Left ventricle myocardium inferior (tissue), 1 donor: Measurements from ENCODE around the gene PIGQ. TPM values are rescaled to one million over a fixed set of nuclear protein-coding genes. Genes with fewer than 3 reads are reported as not detected.

Source experiments
- DNase-seq: peaks from one replicate; pipeline ENCODE4 v3.0.0-alpha.2; 2020
- H3K27ac ChIP-seq: fragments of 200-600 bp; replicated peaks from 2 replicates; pipeline ENCODE4 v1.8.0; 2021
- H3K27me3 ChIP-seq: fragments of 200-600 bp; 2 replicates; pipeline ENCODE4 v1.8.0; 2021; ENCODE audit warnings: low read depth
- H3K36me3 ChIP-seq: fragments of 200-600 bp; 2 replicates; pipeline ENCODE4 v1.8.0; 2021
- H3K4me1 ChIP-seq: fragments of 200-600 bp; 2 replicates; pipeline ENCODE4 v1.8.0; 2021
- H3K4me3 ChIP-seq: fragments of 200-600 bp; 2 replicates; pipeline ENCODE4 v1.8.0; 2021; ENCODE audit warnings: mild to moderate bottlenecking, moderate library complexity
- H3K9me3 ChIP-seq: fragments of 200-600 bp; replicated peaks from 2 replicates; pipeline ENCODE4 v1.8.0; 2021
- intact Hi-C: fragments of 100-400 bp; cut with micrococcal nuclease; formaldehyde crosslinking; loops from one replicate; pipeline ENCODE4 v1.11.0; 2022
- total RNA-seq: library from RNA; stranded (reverse); fragmentation: NEBNext Ultra II Directional; extraction: Animal tissue kit (Norgen Biotek cat#: 25700); gene quantifications from one replicate; pipeline ENCODE4 v1.2.1, GENCODE V29; 2021
- TF ChIP-seq, protein P1 (sequence below): fragments of 200-600 bp; IDR thresholded peaks from 2 replicates; pipeline ENCODE4 v1.8.0; 2021; ENCODE audit warnings: antibody characterized with exemption, mild to moderate bottlenecking, borderline replicate concordance
- donor health status: DM: no; HTN: yes; CAD: no; lungs with severe emphysema.

The PIGQ gene
- total RNA-seq, 1 donor from 2014 or later, result 21.4 TPM

DNA sequence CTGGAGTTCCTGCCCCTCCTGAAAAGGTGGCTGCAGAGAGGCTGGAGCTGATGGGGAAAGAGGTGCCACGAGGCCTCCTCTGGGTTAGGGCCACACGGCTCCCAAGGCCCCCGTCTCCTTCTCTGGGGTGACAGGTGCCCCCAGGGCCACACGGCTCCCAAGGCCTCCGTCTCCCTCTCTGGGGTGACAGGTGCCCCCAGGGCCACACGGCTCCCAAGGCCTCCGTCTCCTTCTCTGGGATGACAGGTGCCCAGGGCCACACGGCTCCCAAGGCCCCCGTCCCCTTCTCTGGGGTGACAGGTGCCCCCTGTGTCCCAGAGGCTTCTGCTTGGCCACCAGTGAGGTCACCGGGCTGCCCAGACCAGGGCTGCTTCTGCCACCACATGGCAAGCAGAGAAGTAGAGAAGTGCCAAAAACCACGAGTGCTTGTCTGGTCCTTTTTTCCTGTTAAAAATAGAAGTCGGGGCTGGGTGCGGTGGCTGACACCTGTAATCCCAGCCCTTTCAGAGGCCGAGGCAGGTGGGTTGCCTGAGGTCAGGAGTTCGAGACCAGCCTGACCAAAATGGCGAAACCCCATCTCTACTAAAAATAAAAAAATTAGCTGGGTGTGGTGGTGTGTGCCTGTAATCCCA lies 38.2 kb upstream of the PIGQ start:
- H3K4me1 ChIP-seq, result peaks cover 70% of the 10 kb centered on the region
- no peaks in the 10 kb centered on the region for H3K27me3 ChIP-seq
- H3K4me3 ChIP-seq, result no peak overlapping the region
- TF ChIP-seq, protein P1, sequence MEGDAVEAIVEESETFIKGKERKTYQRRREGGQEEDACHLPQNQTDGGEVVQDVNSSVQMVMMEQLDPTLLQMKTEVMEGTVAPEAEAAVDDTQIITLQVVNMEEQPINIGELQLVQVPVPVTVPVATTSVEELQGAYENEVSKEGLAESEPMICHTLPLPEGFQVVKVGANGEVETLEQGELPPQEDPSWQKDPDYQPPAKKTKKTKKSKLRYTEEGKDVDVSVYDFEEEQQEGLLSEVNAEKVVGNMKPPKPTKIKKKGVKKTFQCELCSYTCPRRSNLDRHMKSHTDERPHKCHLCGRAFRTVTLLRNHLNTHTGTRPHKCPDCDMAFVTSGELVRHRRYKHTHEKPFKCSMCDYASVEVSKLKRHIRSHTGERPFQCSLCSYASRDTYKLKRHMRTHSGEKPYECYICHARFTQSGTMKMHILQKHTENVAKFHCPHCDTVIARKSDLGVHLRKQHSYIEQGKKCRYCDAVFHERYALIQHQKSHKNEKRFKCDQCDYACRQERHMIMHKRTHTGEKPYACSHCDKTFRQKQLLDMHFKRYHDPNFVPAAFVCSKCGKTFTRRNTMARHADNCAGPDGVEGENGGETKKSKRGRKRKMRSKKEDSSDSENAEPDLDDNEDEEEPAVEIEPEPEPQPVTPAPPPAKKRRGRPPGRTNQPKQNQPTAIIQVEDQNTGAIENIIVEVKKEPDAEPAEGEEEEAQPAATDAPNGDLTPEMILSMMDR, result no peak
- DNase-seq, result no peak
- no peaks in the 10 kb centered on the region for H3K9me3 ChIP-seq
- no peak overlapping the region for H3K27ac ChIP-seq
- intact Hi-C loops, result no loop called here
- H3K36me3 ChIP-seq, result no peaks in the 10 kb centered on the region

DNA sequence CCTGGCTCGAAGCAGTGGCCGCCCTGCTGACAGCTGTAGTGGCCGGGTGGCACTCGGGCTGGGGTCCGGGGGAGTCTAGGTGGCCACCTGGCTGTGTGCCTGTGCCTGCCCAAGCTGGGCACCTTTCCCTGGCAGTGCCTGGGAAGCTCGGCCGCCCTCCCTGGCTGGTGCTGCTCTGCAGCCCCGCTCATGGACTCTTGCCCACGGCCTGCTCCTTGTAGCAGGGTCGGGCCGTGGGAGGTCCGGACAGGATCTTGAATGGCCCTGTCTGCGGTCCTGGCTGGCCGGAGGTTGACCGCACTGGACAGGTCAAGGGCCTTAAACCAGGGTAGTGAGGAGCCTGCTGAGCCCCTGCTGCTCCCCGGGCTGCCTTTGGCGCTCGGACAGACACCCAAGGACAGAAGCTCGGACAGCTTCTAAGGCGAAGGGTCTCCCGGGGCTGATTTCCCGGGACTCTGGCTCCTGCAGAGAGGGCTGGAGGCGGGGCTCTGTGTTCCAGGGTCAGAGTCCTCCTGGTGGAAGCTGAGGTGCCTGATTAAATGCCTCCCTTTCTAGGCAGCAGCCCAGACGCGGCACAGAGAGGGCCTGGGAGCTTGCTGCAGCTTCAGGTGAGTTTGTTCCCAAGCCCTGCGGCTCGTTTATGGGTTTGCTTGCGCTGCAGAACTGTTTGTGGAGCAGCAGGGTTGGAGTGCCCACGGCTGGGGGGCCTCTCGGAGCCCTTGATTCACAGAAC lies 36.2 kb upstream of the PIGQ start:
- no peak for DNase-seq
- H3K27ac ChIP-seq, result no peak overlapping the region
- no peak overlapping the region for H3K4me3 ChIP-seq
- H3K4me1 ChIP-seq, result peaks cover 59% of the 10 kb centered on the region
- H3K36me3 ChIP-seq, result peaks cover 6% of the 10 kb centered on the region
- intact Hi-C loops, result no loop called here
- TF ChIP-seq, protein P1, result no peak
- no peaks in the 10 kb centered on the region for H3K9me3 ChIP-seq
- no peaks in the 10 kb centered on the region for H3K27me3 ChIP-seq

DNA sequence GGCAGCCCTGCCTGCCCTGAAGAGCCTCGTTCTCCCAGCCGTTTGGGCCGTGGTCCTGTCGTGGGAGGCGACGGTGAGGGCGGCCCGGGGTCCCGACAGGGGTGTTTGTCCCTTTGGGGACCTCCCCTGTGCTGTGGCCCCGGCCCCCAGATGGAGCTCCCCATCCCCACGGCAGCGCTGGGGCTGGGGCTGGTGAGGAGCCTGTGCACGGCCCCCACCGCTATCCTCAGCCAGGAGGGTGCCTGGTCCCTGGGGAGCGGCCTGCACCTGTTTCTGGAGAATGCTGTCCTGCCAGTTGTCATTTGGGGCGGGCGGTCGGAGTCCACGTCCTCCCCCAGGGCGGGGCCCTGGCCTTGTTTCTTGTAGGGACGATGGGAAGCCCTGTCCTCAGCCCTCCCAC lies 35.6 kb upstream of the PIGQ start:
- H3K27ac ChIP-seq, result no peak overlapping the region

DNA sequence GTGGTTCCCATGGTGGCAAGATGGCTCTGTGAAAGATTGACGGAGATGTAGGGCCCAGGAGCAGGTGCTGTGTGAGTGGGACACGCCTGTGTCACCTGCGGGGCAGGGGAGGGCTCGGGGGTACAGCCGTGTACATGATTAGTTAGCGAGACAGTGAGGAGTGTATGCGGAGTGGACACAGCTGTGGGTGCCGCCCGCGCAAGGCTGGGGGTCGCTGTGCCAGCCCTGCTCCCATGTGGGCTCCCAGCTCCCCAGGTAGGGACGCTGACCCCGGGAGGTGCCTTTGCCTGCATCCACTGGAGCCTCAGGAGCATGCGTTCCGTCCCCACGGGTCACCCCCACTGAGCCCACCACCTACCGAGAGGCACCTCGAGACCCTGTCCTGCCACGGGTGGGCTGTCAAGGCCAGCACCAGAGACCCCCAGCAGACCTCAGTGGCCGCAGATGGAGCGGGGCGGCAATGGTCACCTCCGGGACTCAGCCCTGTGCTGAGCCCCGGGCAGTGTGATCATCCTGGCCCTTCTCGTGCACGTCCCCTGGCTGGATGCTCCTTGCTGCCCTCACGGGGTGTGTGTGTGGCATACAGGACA lies 34.8 kb upstream of the PIGQ start:
- no peaks in the 10 kb centered on the region for H3K27me3 ChIP-seq
- no peaks in the 10 kb centered on the region for H3K9me3 ChIP-seq
- H3K4me3 ChIP-seq, result no peak overlapping the region
- intact Hi-C loops, result no loop called here
- H3K4me1 ChIP-seq, result peaks cover 45% of the 10 kb centered on the region
- TF ChIP-seq, protein P1, result no peak
- DNase-seq, result no peak
- H3K36me3 ChIP-seq, result peaks cover 12% of the 10 kb centered on the region
- no peak overlapping the region for H3K27ac ChIP-seq

More for the DNA sequence above, 35.6 kb upstream of the PIGQ start:
- Histone ChIP-seq H3K4me3 (no peak overlapping the region), H3K27me3 (no peaks in the 10 kb centered on the region), H3K36me3 (peaks cover 6% of the 10 kb centered on the region), H3K4me1 (peaks cover 53% of the 10 kb centered on the region), H3K9me3 (no peaks in the 10 kb centered on the region)
- DNase-seq, result no peak
- intact Hi-C loops, result no loop called here
- TF ChIP-seq, protein P1, result no peak

DNA sequence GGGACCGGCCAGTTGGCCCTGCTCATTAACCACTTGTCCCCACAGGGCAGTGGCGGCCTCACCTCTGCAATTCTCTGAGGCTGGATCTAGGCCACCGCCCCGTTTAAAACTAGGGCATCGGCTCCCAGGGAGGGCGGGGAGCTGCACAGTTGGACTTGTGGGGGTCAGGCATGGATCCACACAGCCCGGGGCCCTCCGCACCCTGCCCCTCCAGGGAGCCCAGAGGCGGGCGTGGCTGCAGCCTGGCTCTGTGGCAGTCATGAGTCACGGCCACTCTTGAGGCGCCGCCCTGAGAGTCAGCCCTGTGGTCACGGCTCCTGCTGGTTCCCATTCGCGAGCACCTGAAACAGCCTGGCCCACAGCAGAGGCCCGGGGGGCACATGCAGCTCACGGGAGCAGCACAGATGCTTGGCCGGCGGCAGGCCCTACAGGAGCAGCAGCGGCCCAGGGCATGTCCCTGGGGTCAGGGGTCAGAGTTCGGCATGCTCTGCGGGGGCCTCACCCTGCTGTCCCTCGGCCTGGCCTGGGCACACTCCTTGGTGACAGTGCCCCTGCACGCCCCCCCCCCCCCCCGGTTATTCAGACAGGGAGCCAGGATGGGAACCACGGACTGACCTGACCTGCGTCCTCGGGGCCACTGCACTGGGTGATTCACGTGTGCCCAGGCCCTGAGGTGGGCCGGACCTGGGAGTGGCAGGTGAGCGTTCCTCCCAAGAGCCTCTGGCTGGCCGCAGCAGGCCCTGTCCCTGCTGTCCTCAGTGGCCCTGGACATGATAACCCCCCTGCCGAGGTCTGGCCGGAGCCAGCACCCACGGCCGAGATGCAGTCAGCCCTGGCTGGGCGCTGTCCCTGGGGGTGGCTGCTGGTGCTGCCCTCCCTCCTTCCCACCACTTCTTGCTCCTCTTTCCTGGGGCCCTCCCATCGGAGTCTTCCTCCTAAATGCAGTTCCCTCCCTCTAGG lies 34.0 kb upstream of the PIGQ start:
- TF ChIP-seq, protein P1, result no peak
- Histone ChIP-seq H3K27ac (no peak overlapping the region), H3K36me3 (peaks cover 20% of the 10 kb centered on the region), H3K4me1 (peaks cover 38% of the 10 kb centered on the region), H3K9me3 (no peaks in the 10 kb centered on the region), H3K4me3 (no peak overlapping the region), H3K27me3 (no peaks in the 10 kb centered on the region)
- intact Hi-C loops, result no loop called here
- no peak for DNase-seq
